H9 (cell line): ENCODE results near the gene ANO3. TPM values are rescaled to one million over a fixed set of nuclear protein-coding genes. Genes with fewer than 3 reads are reported as not detected.

Source experiments
- DNase-seq: peaks from one replicate; pipeline ENCODE4 v3.0.0-alpha.2; 2017
- H2AFZ ChIP-seq: one replicate; pipeline ENCODE4 v1.6.1; 2013; ENCODE audit warnings: mild to moderate bottlenecking, low read length, control low read depth, moderate library complexity
- H2AK5ac ChIP-seq: 2 replicates; pipeline ENCODE4 v1.6.1; 2013; ENCODE audit warnings: low read length, control low read depth, mixed read lengths; ENCODE audit not compliant: insufficient read length
- H2BK120ac ChIP-seq: one replicate; pipeline ENCODE4 v1.6.1; 2013; ENCODE audit warnings: low read depth, mild to moderate bottlenecking, low read length, control low read depth, inconsistent platforms; ENCODE audit not compliant: poor library complexity, severe bottlenecking
- H2BK12ac ChIP-seq: 2 replicates; pipeline ENCODE4 v1.6.1; 2013; ENCODE audit warnings: low read length, control low read depth, mixed read lengths, low read depth; ENCODE audit not compliant: insufficient read length
- H2BK15ac ChIP-seq: 2 replicates; pipeline ENCODE4 v1.6.1; 2013; ENCODE audit warnings: low read depth, low read length, control low read depth
- H2BK20ac ChIP-seq: one replicate; pipeline ENCODE4 v1.6.1; 2013; ENCODE audit warnings: low read depth, mild to moderate bottlenecking, low read length, control low read depth, inconsistent platforms; ENCODE audit not compliant: poor library complexity, severe bottlenecking
- H2BK5ac ChIP-seq: 2 replicates; pipeline ENCODE4 v1.6.1; 2013; ENCODE audit warnings: low read length, control low read depth, mixed read lengths; ENCODE audit not compliant: insufficient read length
- H3K14ac ChIP-seq: 2 replicates; pipeline ENCODE4 v1.6.1; 2013; ENCODE audit warnings: low read length, control low read depth; ENCODE audit not compliant: insufficient read depth
- H3K18ac ChIP-seq: 2 replicates; pipeline ENCODE4 v1.6.1; 2013; ENCODE audit warnings: low read depth, mild to moderate bottlenecking, mixed read lengths, low read length, control low read depth; ENCODE audit not compliant: insufficient read length
- H3K23ac ChIP-seq: 2 replicates; pipeline ENCODE4 v1.6.1; 2013; ENCODE audit warnings: low read length, control low read depth, mixed read lengths, low read depth; ENCODE audit not compliant: insufficient read length
- H3K23me2 ChIP-seq: 2 replicates; pipeline ENCODE4 v1.6.1; 2013; ENCODE audit warnings: low read depth, mild to moderate bottlenecking, mixed read lengths, low read length, control low read depth; ENCODE audit not compliant: insufficient read length, poor library complexity, severe bottlenecking
- H3K27ac ChIP-seq: 2 replicates; pipeline ENCODE4 v1.5.1; 2013; ENCODE audit warnings: low read length, control low read depth, mixed read lengths, low read depth; ENCODE audit not compliant: insufficient read length
- H3K27me3 ChIP-seq: 2 replicates; pipeline ENCODE4 v1.6.1; 2013; ENCODE audit warnings: low read length, control low read depth, inconsistent platforms; ENCODE audit not compliant: insufficient read depth
- H3K4ac ChIP-seq: 2 replicates; pipeline ENCODE4 v1.6.1; 2013; ENCODE audit warnings: low read depth, mild to moderate bottlenecking, control low read depth, inconsistent platforms, low read length, moderate library complexity
- H3K4me1 ChIP-seq: 2 replicates; pipeline ENCODE4 v1.6.1; 2013; ENCODE audit warnings: low read length, control low read depth, inconsistent platforms; ENCODE audit not compliant: insufficient read depth
- H3K4me2 ChIP-seq: 2 replicates; pipeline ENCODE4 v1.6.1; 2013; ENCODE audit warnings: low read length, control low read depth, mixed read lengths; ENCODE audit not compliant: insufficient read length, insufficient read depth
- H3K56ac ChIP-seq: 2 replicates; pipeline ENCODE4 v1.6.1; 2013; ENCODE audit warnings: low read depth, mild to moderate bottlenecking, mixed read lengths, low read length, control low read depth; ENCODE audit not compliant: insufficient read length
- H3K79me1 ChIP-seq: 2 replicates; pipeline ENCODE4 v1.6.1; 2013; ENCODE audit warnings: low read depth, mild to moderate bottlenecking, moderate library complexity, low read length, control low read depth, inconsistent platforms; ENCODE audit not compliant: insufficient read depth, poor library complexity, severe bottlenecking
- H3K79me2 ChIP-seq: 2 replicates; pipeline ENCODE4 v1.6.1; 2013; ENCODE audit warnings: low read length, control low read depth, inconsistent platforms; ENCODE audit not compliant: insufficient read depth
- H3K9ac ChIP-seq: 2 replicates; pipeline ENCODE4 v1.6.1; 2013; ENCODE audit warnings: low read length, control low read depth, mixed read lengths; ENCODE audit not compliant: insufficient read length; ENCODE audit errors: extremely low read depth
- H3K9me3 ChIP-seq: one replicate; pipeline ENCODE4 v1.6.1; 2013; ENCODE audit warnings: low read depth, low read length, inconsistent platforms; ENCODE audit not compliant: control insufficient read depth
- H3T11ph ChIP-seq: one replicate; pipeline ENCODE4 v1.6.1; 2013; ENCODE audit warnings: mild to moderate bottlenecking, low read length, control low read depth, inconsistent platforms
- H4K20me1 ChIP-seq: one replicate; pipeline ENCODE4 v1.6.1; 2013; ENCODE audit not compliant: control insufficient read depth, insufficient read length, insufficient read depth
- H4K5ac ChIP-seq: 2 replicates; pipeline ENCODE4 v1.6.1; 2013; ENCODE audit warnings: low read depth, mild to moderate bottlenecking, mixed read lengths, low read length, control low read depth; ENCODE audit not compliant: insufficient read length
- H4K8ac ChIP-seq: replicated peaks from 2 replicates; pipeline ENCODE4 v1.6.1; 2013; ENCODE audit warnings: low read length, control low read depth, mixed read lengths, low read depth; ENCODE audit not compliant: insufficient read length
- H4K91ac ChIP-seq: 2 replicates; pipeline ENCODE4 v1.6.1; 2013; ENCODE audit warnings: low read depth, mild to moderate bottlenecking, moderate library complexity, mixed read lengths, low read length, control low read depth; ENCODE audit not compliant: insufficient read length
- H3K27ac Mint-ChIP-seq, 3 experiments: 2 replicates in 2 of 3; 3 replicates in 1 of 3; pipeline ENCODE4 v1.8.0; 2020 to 2021; ENCODE audit warnings: mixed read lengths in 3 of 3, mild to moderate bottlenecking in 1 of 3, moderate library complexity in 1 of 3
- H3K27me3 Mint-ChIP-seq: 2 replicates; pipeline ENCODE4 v1.8.0; 2021; ENCODE audit warnings: low read depth, mild to moderate bottlenecking, moderate library complexity, mixed read lengths
- H3K36me3 Mint-ChIP-seq, 3 experiments: 2 replicates in 2 of 3; 3 replicates in 1 of 3; pipeline ENCODE4 v1.8.0; 2020 to 2021; ENCODE audit warnings: low read depth in 3 of 3, mixed read lengths in 3 of 3; ENCODE audit not compliant: insufficient read depth in 1 of 3
- H3K4me1 Mint-ChIP-seq, 2 experiments: 2 replicates each; pipeline ENCODE4 v1.8.0; 2020; ENCODE audit warnings: mixed read lengths in 2 of 2
- H3K4me3 Mint-ChIP-seq, 2 experiments: 2 replicates in 1 of 2; 3 replicates in 1 of 2; pipeline ENCODE4 v1.8.0; 2020 to 2021; ENCODE audit warnings: mild to moderate bottlenecking in 2 of 2, mixed read lengths in 2 of 2, moderate library complexity in 1 of 2
- H3K9me3 Mint-ChIP-seq, 2 experiments: 2 replicates in 1 of 2; 3 replicates in 1 of 2; pipeline ENCODE4 v1.8.0; 2020; ENCODE audit warnings: mild to moderate bottlenecking in 2 of 2, mixed read lengths in 2 of 2, moderate library complexity in 1 of 2
- WGBS: extraction: QIAGEN DNeasy Blood & Tissue Kit; methylation state at CpG from one replicate; pipeline ENCODE4 v1.1.7; 2013; ENCODE audit warnings: missing lambda C conversion rate, low lambda C conversion rate, mixed read lengths; ENCODE audit not compliant: insufficient read length; ENCODE audit errors: extremely low coverage; 5-methylcytosine and 5-hydroxymethylcytosine counted together
- total RNA-seq: library from RNA; stranded (reverse); gene quantifications from 2 replicates; pipeline ENCODE4 v1.2.1, GENCODE V29; 2021
- TF ChIP-seq, protein P1 (sequence below): fragments of 200-600 bp; sonication (generic); conservative IDR thresholded peaks from 3 replicates; pipeline ENCODE4 v1.8.0; 2021; ENCODE audit warnings: antibody characterized with exemption, mild to moderate bottlenecking

Gene ANO3
- total RNA-seq, 1 experiment from 2014 or later: not detected

DNA sequence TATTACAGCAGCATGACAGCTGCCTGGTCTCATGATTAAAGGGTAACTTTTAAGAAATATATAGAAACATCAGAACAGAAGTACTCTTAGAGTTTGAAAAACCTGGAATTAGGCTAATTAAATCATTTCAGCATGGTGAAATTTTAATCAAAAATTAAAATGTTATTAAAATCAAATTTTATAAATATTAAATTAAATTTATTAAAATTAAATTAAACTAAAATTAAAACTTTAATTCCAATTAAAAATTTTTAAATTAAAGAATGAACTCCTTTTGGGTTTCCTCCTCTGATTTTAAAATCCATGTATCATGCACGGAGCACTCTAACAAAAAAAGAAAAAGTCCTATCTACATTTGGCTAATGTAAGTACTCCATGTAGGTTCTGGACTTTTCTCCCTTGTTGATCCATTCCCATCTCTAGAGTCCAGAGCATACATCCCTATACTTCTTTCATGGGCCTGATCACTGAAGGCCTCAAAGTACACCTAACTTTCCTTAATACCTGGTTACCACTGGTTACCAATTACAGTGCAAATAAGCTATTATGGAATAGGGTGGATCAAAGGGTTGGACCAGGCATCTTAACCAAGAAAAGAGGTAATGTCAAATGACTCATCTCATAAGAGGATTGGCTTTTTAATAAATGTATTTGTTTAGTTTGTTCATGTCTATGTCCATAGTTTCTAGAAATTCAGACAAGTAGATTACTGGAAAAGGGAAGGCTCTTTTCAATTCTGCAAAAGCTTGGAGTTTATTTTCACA lies 288.5 kb downstream of the ANO3 start:
- no peak overlapping the region for H3K4ac ChIP-seq
- no peak overlapping the region for H3K27ac Mint-ChIP-seq

More for the DNA sequence above, 288.5 kb downstream of the ANO3 start:
- Histone ChIP-seq H3K9me3 (no peaks in the 10 kb centered on the region), H3K79me2 (no peaks in the 10 kb centered on the region), H3K9ac (no peak overlapping the region), H4K91ac (no peak overlapping the region), H2BK12ac (no peak overlapping the region), H2AK5ac (no peak overlapping the region), H3K56ac (no peak overlapping the region), H2BK20ac (no peak overlapping the region), H3K23me2 (no peaks in the 10 kb centered on the region), H2BK15ac (no peak overlapping the region), H3K14ac (no peak overlapping the region), H3K18ac (no peak overlapping the region), H3K4me2 (no peak overlapping the region), H3K27me3 (no peaks in the 10 kb centered on the region), H4K8ac (no peak overlapping the region), H3K23ac (no peak overlapping the region), H3K27ac (no peak overlapping the region), H3K4me1 (0 out of 2 replicates have a peak, but pooled peaks cover 2% of the 10 kb centered on the region), H3K79me1 (no peaks in the 10 kb centered on the region), H4K20me1 (no peaks in the 10 kb centered on the region), H2BK120ac (no peak overlapping the region), H2BK5ac (no peak overlapping the region), H3T11ph (no peak overlapping the region), H2AFZ (no peak overlapping the region), H4K5ac (no peak overlapping the region)
- H3K27me3 Mint-ChIP-seq: no peaks in the 10 kb centered on the region
- DNase-seq: no peak
- H3K4me3 Mint-ChIP-seq: no peak overlapping the region
- H3K36me3 Mint-ChIP-seq: no peaks in the 10 kb centered on the region
- TF ChIP-seq, protein P1, sequence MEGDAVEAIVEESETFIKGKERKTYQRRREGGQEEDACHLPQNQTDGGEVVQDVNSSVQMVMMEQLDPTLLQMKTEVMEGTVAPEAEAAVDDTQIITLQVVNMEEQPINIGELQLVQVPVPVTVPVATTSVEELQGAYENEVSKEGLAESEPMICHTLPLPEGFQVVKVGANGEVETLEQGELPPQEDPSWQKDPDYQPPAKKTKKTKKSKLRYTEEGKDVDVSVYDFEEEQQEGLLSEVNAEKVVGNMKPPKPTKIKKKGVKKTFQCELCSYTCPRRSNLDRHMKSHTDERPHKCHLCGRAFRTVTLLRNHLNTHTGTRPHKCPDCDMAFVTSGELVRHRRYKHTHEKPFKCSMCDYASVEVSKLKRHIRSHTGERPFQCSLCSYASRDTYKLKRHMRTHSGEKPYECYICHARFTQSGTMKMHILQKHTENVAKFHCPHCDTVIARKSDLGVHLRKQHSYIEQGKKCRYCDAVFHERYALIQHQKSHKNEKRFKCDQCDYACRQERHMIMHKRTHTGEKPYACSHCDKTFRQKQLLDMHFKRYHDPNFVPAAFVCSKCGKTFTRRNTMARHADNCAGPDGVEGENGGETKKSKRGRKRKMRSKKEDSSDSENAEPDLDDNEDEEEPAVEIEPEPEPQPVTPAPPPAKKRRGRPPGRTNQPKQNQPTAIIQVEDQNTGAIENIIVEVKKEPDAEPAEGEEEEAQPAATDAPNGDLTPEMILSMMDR: no peak
- no peaks in the 10 kb centered on the region for H3K9me3 Mint-ChIP-seq
- H3K4me1 Mint-ChIP-seq: peaks cover 7% of the 10 kb centered on the region in 2 experiments
- WGBS: no CpG with 5 or more reads among the region's 1 CpG
